HG02973 (cell line): Measurements from ENCODE around the gene RHOF.

ENCODE experiments used
- ATAC-seq: cut with Tn5 transposase; IDR thresholded peaks from one replicate; pipeline ENCODE4 v1.9.1; 2021; ENCODE audit warnings: moderate library complexity; ENCODE audit not compliant: unreplicated experiment

RHOF gene

GRCh38 chr12:121820056-121820455, 26.6 kb upstream of the RHOF start:
- ATAC-seq = no peak

- ATAC-seq = no peak
Measured at GRCh38 chr12:121819212-121819949, 25.9 kb upstream of the RHOF start.

DNA sequence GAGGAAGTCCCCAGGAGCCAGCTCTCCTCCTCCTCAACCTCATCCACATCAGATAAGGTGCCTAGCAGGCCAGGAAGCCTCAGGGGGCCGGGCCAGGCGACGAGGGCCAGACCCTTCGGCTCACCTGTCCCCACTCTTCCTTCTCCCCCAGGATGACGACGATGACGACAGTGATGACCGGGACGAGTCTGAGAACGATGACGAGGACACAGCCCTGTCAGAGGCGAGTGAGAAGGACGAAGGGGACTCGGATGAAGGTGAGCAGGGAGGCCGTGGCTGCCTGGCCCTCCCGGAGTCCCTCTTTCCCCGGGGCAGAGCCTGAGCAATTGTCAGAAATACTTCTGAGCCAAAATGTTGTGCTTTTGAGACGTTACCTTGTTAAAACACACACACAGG, 24.2 kb upstream of the RHOF start:
- no peak for ATAC-seq

GRCh38 chr12:121816925-121817647, 23.6 kb upstream of the RHOF start:
- no peak for ATAC-seq

- no peak for ATAC-seq
Measured at GRCh38 chr12:121815263-121815662, 21.8 kb upstream of the RHOF start.

DNA sequence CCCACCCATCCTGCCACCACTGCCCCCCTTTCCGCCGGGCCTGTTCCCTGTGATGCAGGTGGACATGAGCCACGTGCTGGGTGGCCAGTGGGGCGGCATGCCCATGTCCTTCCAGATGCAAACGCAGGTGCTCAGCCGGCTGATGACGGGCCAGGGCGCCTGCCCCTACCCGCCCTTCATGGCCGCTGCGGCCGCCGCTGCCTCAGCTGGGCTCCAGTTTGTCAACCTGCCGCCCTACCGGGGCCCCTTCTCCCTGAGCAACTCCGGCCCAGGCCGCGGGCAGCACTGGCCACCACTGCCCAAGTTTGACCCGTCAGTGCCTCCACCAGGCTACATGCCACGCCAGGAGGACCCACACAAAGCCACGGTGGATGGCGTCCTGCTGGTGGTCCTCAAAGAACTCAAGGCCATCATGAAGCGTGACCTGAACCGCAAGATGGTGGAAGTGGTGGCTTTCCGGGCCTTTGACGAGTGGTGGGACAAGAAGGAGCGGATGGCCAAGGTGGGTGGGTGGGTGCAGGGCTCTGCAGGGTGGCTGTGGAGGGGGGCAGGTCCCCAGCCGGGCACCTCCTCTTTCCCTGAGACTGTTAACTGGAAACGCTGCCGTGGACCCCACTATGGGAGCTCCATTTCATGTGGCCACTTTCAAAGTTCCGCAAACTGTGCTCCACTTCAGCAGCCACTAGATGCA, 21.1 kb upstream of the RHOF start:
- no peak for ATAC-seq

GRCh38 chr12:121813951-121814350, 20.5 kb upstream of the RHOF start:
- ATAC-seq = no peak

- no peak for ATAC-seq
Measured at GRCh38 chr12:121812921-121813896, 19.7 kb upstream of the RHOF start.

DNA sequence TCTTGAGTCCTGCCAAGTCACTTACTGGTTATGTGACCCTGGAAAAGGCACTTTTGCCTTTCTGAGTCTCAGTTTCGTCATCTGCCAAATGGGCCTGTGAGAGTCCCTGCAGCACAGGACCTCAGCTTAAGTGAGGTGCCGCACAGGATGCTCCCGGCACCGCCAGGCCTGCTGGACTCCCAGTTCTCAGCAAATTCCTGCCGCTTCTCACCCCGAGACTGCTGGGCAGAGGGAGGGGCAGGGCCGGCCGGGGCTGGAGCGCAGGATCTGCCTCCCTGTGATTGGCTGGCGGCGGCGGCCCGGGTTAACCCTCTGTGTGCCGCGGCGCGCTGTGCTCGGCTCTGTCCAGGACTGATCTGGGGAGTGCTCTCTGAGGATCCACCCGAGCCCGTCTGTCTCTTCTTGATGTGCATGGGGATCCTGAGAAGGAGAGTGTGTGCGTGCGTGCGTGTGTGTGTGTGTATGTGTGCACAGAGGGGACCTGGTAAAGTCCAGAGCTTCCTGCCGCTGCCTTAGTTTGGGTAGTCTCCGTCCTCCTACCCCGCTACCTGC, 18.9 kb upstream of the RHOF start:
- ATAC-seq = no peak

DNA sequence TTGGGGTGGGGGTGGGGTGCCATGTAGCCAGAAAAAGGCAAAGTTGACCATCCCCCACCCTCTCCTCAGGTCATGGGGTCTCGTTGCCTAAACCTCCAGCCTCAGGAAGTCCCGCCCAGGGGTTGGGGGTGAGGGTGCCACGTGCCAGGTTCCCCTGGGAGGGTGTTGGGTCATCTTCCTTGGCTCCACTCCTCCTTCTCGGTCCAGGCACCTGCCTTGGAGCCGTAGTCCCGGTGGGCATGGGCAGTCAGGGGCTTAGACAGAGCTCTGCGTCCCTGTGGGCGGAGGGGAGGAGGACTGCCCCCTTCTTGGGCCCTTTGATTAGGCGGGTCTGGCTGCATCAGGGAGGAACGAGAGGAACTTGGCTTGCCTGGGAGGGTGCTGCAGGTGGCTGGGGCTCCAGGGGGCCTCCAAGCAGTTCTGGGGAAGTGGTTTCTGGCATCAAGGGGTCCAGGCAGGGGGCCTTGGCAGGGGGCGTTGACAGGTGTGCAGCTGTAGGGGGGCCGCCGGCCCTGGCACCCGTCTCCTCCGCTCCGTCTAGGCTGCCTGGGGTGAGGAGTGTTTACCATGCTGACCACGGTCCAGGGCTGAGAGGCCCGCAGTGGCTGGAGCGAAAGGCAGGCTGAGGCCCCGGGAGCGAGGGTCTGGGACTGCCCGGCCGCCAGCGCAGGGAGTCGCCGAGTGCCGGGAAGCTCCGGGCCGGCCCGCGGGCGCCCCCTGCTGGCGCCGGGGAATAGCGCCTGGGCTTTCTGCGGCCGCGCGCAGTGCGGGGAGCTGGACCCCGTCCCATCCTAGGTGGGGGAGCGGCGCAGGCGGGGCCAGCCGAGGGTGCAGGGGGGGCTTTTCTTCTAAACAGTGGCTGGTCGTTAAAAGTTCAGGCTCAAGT, 18.2 kb upstream of the RHOF start:
- no peak for ATAC-seq

DNA sequence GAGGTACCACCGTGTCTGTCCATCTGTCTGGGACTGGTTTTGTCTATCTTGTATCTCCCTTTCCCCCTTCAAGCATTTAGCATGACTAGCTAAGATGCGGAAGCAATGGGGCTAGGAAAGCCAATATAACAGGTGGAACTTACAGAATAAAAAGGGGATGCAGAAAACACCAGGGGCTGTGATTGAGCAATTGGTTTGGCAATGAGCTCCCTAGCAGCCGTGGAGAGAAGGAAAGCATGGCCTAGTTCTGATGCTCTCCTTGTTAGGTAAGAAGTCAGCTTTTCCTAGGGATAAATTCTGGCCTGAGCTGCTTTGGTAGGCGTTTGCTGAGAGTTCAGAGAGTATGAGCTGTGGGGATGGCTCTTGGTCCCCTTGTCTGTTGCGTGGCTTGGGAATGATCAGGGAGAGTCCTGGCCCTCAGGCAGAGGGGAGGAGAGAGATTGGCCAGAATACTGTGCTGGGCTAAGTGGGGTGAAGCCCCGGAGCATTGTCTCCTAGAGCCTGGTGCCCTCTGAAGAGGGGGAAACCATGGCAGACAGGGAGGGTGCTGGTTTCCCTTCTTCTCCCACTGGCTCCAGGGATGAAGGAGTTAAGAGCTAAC, 17.4 kb upstream of the RHOF start:
- ATAC-seq = no peak

- ATAC-seq = no peak
Measured at GRCh38 chr12:121810234-121810817, 16.8 kb upstream of the RHOF start.

GRCh38 chr12:121809712-121810116, 16.2 kb upstream of the RHOF start:
- no peak for ATAC-seq

GRCh38 chr12:121808623-121809022, 15.1 kb upstream of the RHOF start:
- ATAC-seq = no peak

DNA sequence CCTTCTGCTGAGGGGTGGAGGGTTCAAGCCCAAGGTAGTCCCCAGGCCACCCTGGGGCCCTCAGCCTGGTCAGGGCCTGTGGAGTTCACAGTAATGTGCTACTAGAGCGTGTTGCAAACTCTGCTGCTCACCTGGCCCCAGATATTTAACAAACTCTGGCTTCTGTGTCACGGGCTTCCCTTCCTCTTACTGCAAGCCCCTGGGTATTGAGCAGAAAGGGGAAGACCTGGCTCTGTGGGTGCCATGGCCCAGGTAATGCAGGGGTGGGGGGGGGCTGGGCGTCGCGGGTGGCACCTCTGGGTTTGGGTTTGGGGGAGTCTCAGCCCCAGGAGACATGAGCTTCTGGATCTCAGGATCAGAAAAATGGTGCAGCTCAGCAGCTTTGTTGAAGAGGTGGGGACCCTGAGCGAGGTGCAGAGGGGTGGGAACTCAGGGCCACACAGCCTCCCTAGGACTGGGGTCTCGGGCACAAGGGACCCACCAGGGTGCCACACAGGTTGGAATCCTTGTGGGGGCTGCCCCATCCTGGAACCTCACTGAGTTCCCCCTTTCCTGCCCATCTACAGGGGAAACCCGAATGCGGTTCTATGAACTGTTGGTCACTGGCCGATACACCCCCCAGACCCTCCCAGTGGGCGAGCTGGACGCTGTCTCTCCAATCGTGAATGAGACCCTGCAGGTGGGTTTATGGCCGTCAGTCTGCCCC, 14.3 kb upstream of the RHOF start:
- no peak for ATAC-seq

GRCh38 chr12:121806546-121807423, 13.3 kb upstream of the RHOF start:
- ATAC-seq = no peak

DNA sequence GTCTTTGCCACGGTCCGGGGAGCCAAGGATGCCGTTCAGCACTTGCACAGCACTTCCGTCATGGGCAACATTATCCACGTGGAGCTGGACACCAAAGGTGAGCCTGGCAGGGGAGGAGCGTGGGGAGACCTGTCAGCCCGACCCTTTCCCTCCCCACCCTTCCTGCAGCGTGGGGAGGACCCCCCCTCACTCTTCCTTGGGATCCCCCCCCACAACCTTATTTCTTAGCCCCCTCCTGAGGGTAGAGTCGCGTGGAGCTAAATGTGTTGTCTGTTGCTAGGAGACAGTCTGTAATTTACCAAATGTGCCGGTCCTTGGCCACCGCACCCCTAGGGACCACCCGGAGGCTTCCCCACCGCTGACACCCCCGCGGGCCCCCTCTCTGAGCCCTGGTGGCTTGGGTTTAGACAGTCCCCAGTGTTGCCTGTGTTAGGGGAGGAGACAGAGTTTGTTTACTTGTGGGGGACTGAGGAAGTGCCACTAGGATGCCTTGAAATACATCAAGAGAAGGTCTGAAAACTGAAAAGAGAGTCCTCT, 12.6 kb upstream of the RHOF start:
- no peak for ATAC-seq
